Erythroblast (primary cell): ENCODE results near the gene GLS.

ENCODE experiments used
- GATA1 ChIP-seq: IDR thresholded peaks from 2 replicates; pipeline ENCODE4 v1.6.1; 2011; ENCODE audit warnings: low read depth, mild to moderate bottlenecking, control low read depth, low read length, moderate library complexity
- POLR2A ChIP-seq: IDR thresholded peaks from 2 replicates; pipeline ENCODE4 v1.6.1; 2011; ENCODE audit warnings: mild to moderate bottlenecking, low read length

- no peak for TF ChIP-seq POLR2A
- no peak for TF ChIP-seq GATA1
Measured at GRCh38 chr2:190988910-190989309, 108.3 kb downstream of the GLS start.
